Measurements from ENCODE around the gene RERG. TPM values are rescaled to one million over a fixed set of nuclear protein-coding genes. Genes with fewer than 3 reads are reported as not detected.
"Not testable (repeated sequence)": the region's sequence is repeated elsewhere in the genome, so short reads cannot be mapped to it uniquely, and the experiment has no call there.

The RERG gene
- polyA plus RNA-seq, 6 donors from 2014 or later, result not detected

GRCh38 chr12:15232959-15233358 is 11.7 kb upstream of the RERG start:
- H3K27me3 Mint-ChIP-seq, result peaks cover 27 to 54% (median 48%) of the 10 kb centered on the region in 3 donors
- H3K4me3 Mint-ChIP-seq, result no peak overlapping the region
- no peaks in the 10 kb centered on the region for H3K36me3 Mint-ChIP-seq
- H3K4me1 Mint-ChIP-seq, result no peaks in the 10 kb centered on the region
- no peak overlapping the region for H3K27ac Mint-ChIP-seq
- DNase-seq (no peak), ATAC-seq (ENCODE audit: low read depth in 2 of 2) (no peak)
- peaks cover 0 to 2% (median 0%) of the 10 kb centered on the region in 7 donors for H3K9me3 Mint-ChIP-seq

- H3K4me3 Mint-ChIP-seq, result no peak overlapping the region
Measured at GRCh38 chr12:15231493-15231892, 10.3 kb upstream of the RERG start.

GRCh38 chr12:15230751-15231150 is 9.5 kb upstream of the RERG start:
- no peak for DNase-seq
- Mint-ChIP-seq H3K27me3 (peaks cover 33 to 52% (median 47%) of the 10 kb centered on the region in 3 donors), H3K4me1 (no peaks in the 10 kb centered on the region), H3K9me3 (peaks cover 0 to 2% (median 0%) of the 10 kb centered on the region in 7 donors), H3K27ac (peak overlapping the region in 1 of 6 donors; percentile 16), H3K4me3 (no peak overlapping the region), H3K36me3 (no peaks in the 10 kb centered on the region)
- ATAC-seq (ENCODE audit: low read depth in 2 of 2), result no peak

More at GRCh38 chr12:15231493-15231892, 10.3 kb upstream of the RERG start:
- Mint-ChIP-seq H3K27ac (no peak overlapping the region), H3K9me3 (peaks cover 0 to 2% (median 0%) of the 10 kb centered on the region in 7 donors), H3K27me3 (peaks cover 33 to 58% (median 52%) of the 10 kb centered on the region in 3 donors), H3K4me1 (no peaks in the 10 kb centered on the region), H3K36me3 (no peaks in the 10 kb centered on the region)
- ATAC-seq (ENCODE audit: low read depth in 2 of 2) (no peak), DNase-seq (no peak)

- no peaks in the 10 kb centered on the region for H3K4me1 Mint-ChIP-seq
- peaks cover 0 to 2% (median 0%) of the 10 kb centered on the region in 7 donors for H3K9me3 Mint-ChIP-seq
- no peak for DNase-seq
- no peak overlapping the region for H3K27ac Mint-ChIP-seq
- no peak for ATAC-seq (ENCODE audit: low read depth in 2 of 2)
- no peak overlapping the region for H3K4me3 Mint-ChIP-seq
- no peaks in the 10 kb centered on the region for H3K36me3 Mint-ChIP-seq
- H3K27me3 Mint-ChIP-seq, result peaks cover 36 to 56% (median 53%) of the 10 kb centered on the region in 3 donors
Measured at GRCh38 chr12:15230137-15230536, 8.9 kb upstream of the RERG start.

- Mint-ChIP-seq H3K4me1 (no peaks in the 10 kb centered on the region), H3K27me3 (peaks cover 45 to 67% (median 53%) of the 10 kb centered on the region in 3 donors), H3K36me3 (no peaks in the 10 kb centered on the region), H3K9me3 (no peaks in the 10 kb centered on the region), H3K27ac (no peak overlapping the region), H3K4me3 (no peak overlapping the region)
- DNase-seq (no peak), ATAC-seq (ENCODE audit: low read depth in 2 of 2) (peak in 1 of 2 donors; percentile 47)
Measured at GRCh38 chr12:15227004-15227679, 5.9 kb upstream of the RERG start.

GRCh38 chr12:15225863-15226218 is 4.6 kb upstream of the RERG start:
- not testable (repeated sequence) for H3K27ac Mint-ChIP-seq; H3K4me1 Mint-ChIP-seq; H3K9me3 Mint-ChIP-seq; DNase-seq; H3K36me3 Mint-ChIP-seq; H3K4me3 Mint-ChIP-seq; ATAC-seq (ENCODE audit: low read depth in 2 of 2)
- H3K27me3 Mint-ChIP-seq, result peaks cover 52 to 68% (median 61%) of the 10 kb centered on the region in 3 donors

GRCh38 chr12:15225136-15225862 is 4.1 kb upstream of the RERG start:
- Mint-ChIP-seq H3K4me1 (peaks cover 7 to 13% (median 11%) of the 10 kb centered on the region in 3 donors), H3K9me3 (no peaks in the 10 kb centered on the region), H3K36me3 (no peaks in the 10 kb centered on the region), H3K4me3 (no peak overlapping the region), H3K27ac (peak overlapping the region in 1 of 6 donors; percentile 51), H3K27me3 (peaks cover 56 to 70% (median 65%) of the 10 kb centered on the region in 3 donors)
- DNase-seq (no peak), ATAC-seq (ENCODE audit: low read depth in 2 of 2) (no peak)

- Mint-ChIP-seq H3K27me3 (peaks cover 51 to 59% (median 52%) of the 10 kb centered on the region in 3 donors), H3K9me3 (peaks cover 0 to 3% (median 0%) of the 10 kb centered on the region in 7 donors), H3K27ac (no peak overlapping the region), H3K36me3 (no peaks in the 10 kb centered on the region), H3K4me1 (peaks cover 7 to 13% (median 11%) of the 10 kb centered on the region in 3 donors), H3K4me3 (peak overlapping the region in 1 of 8 donors; percentile 6)
- DNase-seq (no peak), ATAC-seq (ENCODE audit: low read depth in 2 of 2) (no peak)
Measured at GRCh38 chr12:15222219-15222618, 1.0 kb upstream of the RERG start.

- no peak for DNase-seq
- Mint-ChIP-seq H3K4me1 (peaks cover 7 to 13% (median 11%) of the 10 kb centered on the region in 3 donors), H3K27ac (no peak overlapping the region), H3K4me3 (peak overlapping the region in 4 of 8 donors; percentile 67 to 77 (median 77)), H3K27me3 (peaks cover 45 to 60% (median 51%) of the 10 kb centered on the region in 3 donors), H3K9me3 (peaks cover 0 to 4% (median 0%) of the 10 kb centered on the region in 7 donors), H3K36me3 (no peaks in the 10 kb centered on the region)
- ATAC-seq (ENCODE audit: low read depth in 2 of 2), result no peak
Measured at GRCh38 chr12:15220451-15220850, 766 bp downstream of the RERG start.

- Mint-ChIP-seq H3K4me3 (no peak overlapping the region), H3K36me3 (no peaks in the 10 kb centered on the region), H3K9me3 (peaks cover 0 to 4% (median 0%) of the 10 kb centered on the region in 7 donors), H3K27me3 (peaks cover 36 to 63% (median 44%) of the 10 kb centered on the region in 3 donors), H3K4me1 (peaks cover 7 to 13% (median 11%) of the 10 kb centered on the region in 3 donors), H3K27ac (no peak overlapping the region)
- DNase-seq (no peak), ATAC-seq (ENCODE audit: low read depth in 2 of 2) (no peak)
Measured at GRCh38 chr12:15218794-15219193, 2.4 kb downstream of the RERG start.

- peaks cover 23 to 46% (median 27%) of the 10 kb centered on the region in 3 donors for H3K27me3 Mint-ChIP-seq
- peaks cover 6 to 8% (median 7%) of the 10 kb centered on the region in 3 donors for H3K4me1 Mint-ChIP-seq
- DNase-seq (no peak), ATAC-seq (ENCODE audit: low read depth in 2 of 2) (no peak)
- peaks cover 0 to 4% (median 0%) of the 10 kb centered on the region in 7 donors for H3K9me3 Mint-ChIP-seq
- H3K27ac Mint-ChIP-seq, result no peak overlapping the region
- no peak overlapping the region for H3K4me3 Mint-ChIP-seq
- H3K36me3 Mint-ChIP-seq, result no peaks in the 10 kb centered on the region
Measured at GRCh38 chr12:15216036-15216889, 5.0 kb downstream of the RERG start.

GRCh38 chr12:15214851-15215601 is 6.2 kb downstream of the RERG start:
- Mint-ChIP-seq H3K9me3 (peaks cover 0 to 4% (median 0%) of the 10 kb centered on the region in 7 donors), H3K4me3 (no peak overlapping the region), H3K4me1 (no peaks in the 10 kb centered on the region), H3K27me3 (peaks cover 20 to 41% (median 27%) of the 10 kb centered on the region in 3 donors), H3K27ac (no peak overlapping the region), H3K36me3 (no peaks in the 10 kb centered on the region)
- ATAC-seq (ENCODE audit: low read depth in 2 of 2), result no peak
- no peak for DNase-seq
